ENCODE measurements around the gene RCAN1. TPM values are rescaled to one million over a fixed set of nuclear protein-coding genes. Genes with fewer than 3 reads are reported as not detected.

The RCAN1 gene
- total and polyA plus RNA-seq, 2 of the 8 experiments (the other 6 are each of a cell fraction or from before 2014, with no cell fraction given): 1.7 to 6.4 TPM

GRCh38 chr21:34647555-34647954, 32.6 kb upstream of the RCAN1 start:
- 85% methylated on average over 6 of the region's 6 CpGs; no CpG with 5 or more reads in 1 of the 2 experiments for WGBS, 2 experiments (ENCODE audit: extremely low coverage in 1 of 2, insufficient coverage in 1 of 2, insufficient read length in 1 of 2, insufficient replicate concordance in 2 of 2, low coverage in 1 of 2, low lambda C conversion rate in 2 of 2, missing lambda C conversion rate in 1 of 2)
- no peak overlapping the region for H3K4ac ChIP-seq (replicated peaks; ENCODE audit: insufficient read length, low read depth, low read length)
- no peak overlapping the region for H2BK20ac ChIP-seq (ENCODE audit: low read length)
- H4K20me1 ChIP-seq (replicated peaks in 1 of 2; ENCODE audit: control insufficient read depth in 1 of 2, insufficient read depth in 2 of 2, low read length in 2 of 2): no peaks in the 10 kb centered on the region
- TF ChIP-seq MAFK (IDR thresholded peaks at IDR 0.05; ENCODE audit: low read depth, low read length) (no peak), GABPA (IDR thresholded peaks at IDR 0.05; ENCODE audit: borderline replicate concordance, insufficient read depth, low read length) (no peak), FOSL1 (IDR thresholded peaks at IDR 0.05; ENCODE audit: insufficient read depth, low read depth, low read length) (no peak), RFX5 (IDR thresholded peaks at IDR 0.05; ENCODE audit: borderline replicate concordance, low read depth, low read length) (no peak), SRF (IDR thresholded peaks at IDR 0.05; ENCODE audit: low read depth, low read length) (no peak), RBBP5 (IDR thresholded peaks at IDR 0.05; ENCODE audit: borderline replicate concordance, low read depth, low read length) (no peak), ZNF274 (IDR thresholded peaks at IDR 0.05; ENCODE audit: borderline replicate concordance, extremely low read depth, low read length) (no peak), KDM1A (IDR thresholded peaks at IDR 0.05; ENCODE audit: borderline replicate concordance, low read length) (no peak), POLR2A (IDR thresholded peaks at IDR 0.05; ENCODE audit: control extremely low read depth in 1 of 2, low read depth in 2 of 2, low read length in 2 of 2) (no peak), GTF2F1 (IDR thresholded peaks at IDR 0.05; ENCODE audit: borderline replicate concordance, low read depth, low read length) (no peak), BCL11A (IDR thresholded peaks at IDR 0.05; ENCODE audit: low read depth in 2 of 2, low read length in 2 of 2) (no peak), CBX5 (IDR thresholded peaks at IDR 0.05; ENCODE audit: low read depth, low read length) (no peak), NRF1 (IDR thresholded peaks at IDR 0.05; ENCODE audit: low read depth, low read length) (no peak), CTBP2 (IDR thresholded peaks at IDR 0.05; ENCODE audit: borderline replicate concordance, insufficient read depth, insufficient read length, low read length) (no peak), SIX5 (IDR thresholded peaks at IDR 0.05; ENCODE audit: low read depth, low read length) (no peak)
- no peak overlapping the region for H4K5ac ChIP-seq (ENCODE audit: insufficient read length, low read depth, low read length)
- H3K4me3 ChIP-seq (ENCODE audit: extremely low read depth in 1 of 4, insufficient read depth in 2 of 4, low read depth in 3 of 4, low read length in 4 of 4): no peak overlapping the region
- no peak overlapping the region for H4K8ac ChIP-seq (ENCODE audit: extremely low read depth, insufficient read depth, low read length)
- no peaks in the 10 kb centered on the region for H3K23me2 ChIP-seq (ENCODE audit: low read depth, low read length)
- H2AFZ ChIP-seq (ENCODE audit: low read length): no peak overlapping the region
- H2BK120ac ChIP-seq (replicated peaks; ENCODE audit: low read depth, low read length): no peak overlapping the region
- no peak overlapping the region for H4K91ac ChIP-seq (replicated peaks; ENCODE audit: insufficient read length, low read length)
- no peaks in the 10 kb centered on the region for H3K79me2 ChIP-seq (ENCODE audit: control insufficient read depth in 1 of 2, insufficient read depth in 2 of 2, low read length in 2 of 2)
- no peak overlapping the region for H3K56ac ChIP-seq (replicated peaks; ENCODE audit: insufficient read length, low read depth, low read length)
- H3K18ac ChIP-seq (ENCODE audit: extremely low read depth, low read length): no peak overlapping the region
- POLR2A ChIA-PET (ENCODE audit: partially characterized antibody): interaction anchor here (0.6 kb wide), 1 partner anchor 429 kb away, joined by 5 read pairs; no protein-coding TSS in a partner anchor
- no peaks in the 10 kb centered on the region for H3K27me3 ChIP-seq (replicated peaks in 1 of 4; ENCODE audit: control insufficient read depth in 3 of 4, extremely low read depth in 1 of 4, insufficient read depth in 3 of 4, low read length in 3 of 4)
- H3K14ac ChIP-seq (ENCODE audit: insufficient read length): no peak overlapping the region
- H3K23ac ChIP-seq (ENCODE audit: insufficient read length): no peak overlapping the region
- H2BK5ac ChIP-seq (ENCODE audit: low read depth, low read length): no peak overlapping the region
- DNase-seq (ENCODE audit: low read depth in 1 of 2, low spot score in 2 of 2) (no peak), FAIRE-seq (no peak)
- H3K4me1 ChIP-seq (replicated peaks in 1 of 4; ENCODE audit: control insufficient read depth in 3 of 4, insufficient read depth in 4 of 4, low read length in 3 of 4): no peaks in the 10 kb centered on the region; a peak in 1 of 7 replicates
- H3K79me1 ChIP-seq (ENCODE audit: low read depth, low read length): no peaks in the 10 kb centered on the region
- CTCF ChIA-PET (ENCODE audit: partially characterized antibody): interaction anchor here (1.4 to 3.7 kb wide), 2 partner anchors 15 to 101 kb away, joined by 3 to 16 read pairs; no protein-coding TSS in a partner anchor
- H3K9me3 ChIP-seq (ENCODE audit: insufficient read depth in 2 of 2, low read depth in 1 of 2, low read length in 1 of 2): no peaks in the 10 kb centered on the region; a peak in 1 of 4 replicates
- H3K36me3 ChIP-seq (ENCODE audit: control insufficient read depth in 2 of 4, insufficient read depth in 4 of 4, low read length in 3 of 4): no peaks in the 10 kb centered on the region
- H2BK15ac ChIP-seq (ENCODE audit: low read length): no peak overlapping the region
- H3K4me2 ChIP-seq (ENCODE audit: insufficient read depth in 1 of 2, low read depth in 2 of 2, low read length in 2 of 2): no peak overlapping the region
- H3K9ac ChIP-seq (replicated peaks in 1 of 4; ENCODE audit: extremely low read depth in 1 of 4, low read depth in 3 of 4, low read length in 3 of 4): no peak overlapping the region
- no peak overlapping the region for H2AK5ac ChIP-seq (ENCODE audit: low read depth, low read length)
- no peak overlapping the region for H3K27ac ChIP-seq (ENCODE audit: low read depth, low read length)
- H2BK12ac ChIP-seq (ENCODE audit: low read depth, low read length): no peak overlapping the region
